Choroid plexus epithelial cell (primary cell): ENCODE data around the gene OGDH.

Experiments
- DNase-seq: peaks from one replicate; pipeline ENCODE4 v3.0.0-alpha.2; 2010; ENCODE audit warnings: low read depth
- H3K4me3 ChIP-seq: 2 replicates; pipeline ENCODE4 v1.5.1; 2011; ENCODE audit warnings: low read depth, mild to moderate bottlenecking, control low read depth, low read length, moderate library complexity
- CTCF ChIP-seq: conservative IDR thresholded peaks from 2 replicates; pipeline ENCODE4 v1.5.1; 2011; ENCODE audit warnings: low read depth, mild to moderate bottlenecking, control low read depth, inconsistent platforms, low read length, moderate library complexity

Gene OGDH

DNA sequence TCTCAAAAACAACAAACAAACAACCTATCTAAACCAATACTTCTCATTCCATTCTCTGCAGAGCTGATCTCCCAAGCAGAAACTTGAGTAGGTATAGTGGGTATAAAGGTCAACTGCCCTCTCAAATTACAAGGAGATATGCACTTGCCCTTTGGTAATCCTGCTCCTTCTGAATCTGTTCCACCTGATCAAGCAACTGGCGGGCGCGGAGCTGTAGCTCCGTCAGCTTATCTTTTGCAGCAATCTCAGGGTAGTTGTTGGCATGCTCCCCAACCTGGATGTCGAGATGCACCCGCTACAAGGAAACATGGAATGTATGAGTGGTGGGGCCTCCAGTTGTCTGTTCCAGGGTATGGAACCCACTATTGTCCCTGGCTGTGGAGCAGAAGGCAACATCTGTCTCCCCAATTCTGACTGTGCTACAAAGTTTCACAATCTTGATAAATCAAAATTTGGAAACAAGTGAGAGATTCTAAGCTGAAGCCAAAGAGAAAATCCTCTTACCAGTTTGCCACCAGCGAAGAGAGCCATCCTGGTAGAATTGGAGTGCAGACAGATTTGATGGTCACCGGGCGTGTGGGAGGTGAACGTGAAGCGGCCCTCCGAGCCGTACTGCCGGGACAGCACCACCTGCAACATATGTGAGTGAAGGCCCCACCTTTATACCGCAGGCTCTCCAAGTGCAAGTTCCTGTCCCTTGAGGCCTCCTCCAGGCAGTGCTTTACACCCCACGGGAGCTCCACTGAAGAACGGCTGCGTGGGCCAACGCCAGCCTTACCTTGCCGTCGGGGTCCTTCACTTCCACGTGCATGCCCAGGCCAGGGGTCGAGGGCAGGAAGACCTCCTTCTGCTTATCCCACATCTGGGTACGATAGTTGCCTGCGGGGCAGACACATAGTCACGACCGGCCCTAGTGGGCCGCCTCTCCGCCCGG lies 25.2 kb upstream of the OGDH start:
- DNase-seq: no peak
- no peak for TF ChIP-seq CTCF
- H3K4me3 ChIP-seq: peak overlapping the region; percentile 89

DNA sequence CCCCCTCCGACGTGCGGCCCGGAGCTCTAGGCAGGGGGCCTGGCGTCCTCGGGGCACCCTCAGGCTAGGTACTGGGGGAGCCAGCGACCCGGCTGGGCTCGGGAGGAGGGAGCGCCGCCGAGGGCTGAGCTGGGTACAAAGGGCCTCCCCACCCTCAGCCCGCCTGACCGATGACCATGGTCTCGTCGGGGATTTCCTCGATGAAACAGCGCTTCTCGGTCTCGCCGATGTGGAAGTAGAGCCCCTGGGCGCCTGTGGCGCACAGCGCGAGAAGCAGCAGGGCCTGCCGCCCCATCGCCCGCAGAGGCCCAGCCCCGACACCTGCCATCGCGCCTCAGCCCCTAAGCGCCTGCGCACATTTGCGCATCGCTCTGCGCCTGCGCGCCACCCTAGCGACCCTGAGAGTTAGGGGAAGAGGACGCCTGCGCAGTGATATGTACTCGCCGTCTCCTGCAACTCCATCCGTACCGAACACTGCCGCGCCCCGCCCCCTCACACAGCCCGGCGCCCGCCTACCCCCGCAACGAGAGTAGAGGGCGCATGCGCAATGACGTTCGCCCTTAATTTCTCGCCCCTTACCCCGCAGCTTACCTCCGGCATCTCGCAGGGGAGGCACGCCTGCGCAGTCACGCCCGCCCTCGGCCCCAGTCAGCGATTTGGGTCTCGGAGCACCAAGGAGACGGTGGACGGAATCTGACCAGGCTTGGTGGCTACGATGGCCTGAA lies 24.4 kb upstream of the OGDH start, which contains the start of gene TMED4:
Gene TMED4, minus strand, starts transcription at position 353 of the 725 bp plus-strand sequence. Its CDS starts 25 bp downstream, at position 328.
- TF ChIP-seq CTCF: no peak
- peak; percentile 99 for DNase-seq
- peak within 1 kb of the TSS; percentile 89 for H3K4me3 ChIP-seq

DNA sequence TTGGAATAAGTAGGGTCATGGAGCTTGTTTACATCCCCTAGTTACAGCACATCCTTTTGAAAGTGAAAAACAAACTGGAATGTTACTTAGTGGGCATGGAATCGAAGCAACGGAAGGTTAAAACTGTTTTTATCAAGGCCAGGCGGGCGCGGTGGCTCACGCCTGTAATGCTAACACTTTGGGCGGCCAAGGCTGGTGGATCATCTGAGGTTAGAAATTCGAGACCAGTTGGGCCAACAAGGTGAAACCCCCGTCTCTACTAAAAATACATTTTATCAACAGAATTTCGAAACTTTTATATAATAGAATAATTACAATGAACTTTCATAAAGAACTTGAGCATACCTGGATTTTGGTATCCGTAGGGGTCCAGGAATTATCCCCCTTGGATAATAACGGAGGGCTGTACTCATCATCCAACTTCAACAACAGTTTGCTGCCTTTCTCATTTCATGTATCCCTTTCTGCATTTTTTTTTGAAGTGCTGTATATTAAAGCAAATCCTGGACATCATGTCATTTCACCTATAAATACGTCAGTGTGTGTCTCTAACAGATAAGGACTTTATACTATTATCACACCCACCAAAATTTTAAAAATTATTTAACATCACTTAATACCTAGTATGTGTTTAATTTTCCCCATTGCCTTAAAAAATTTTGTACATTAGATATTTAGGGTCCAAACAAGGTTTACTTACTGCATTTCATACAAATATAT lies 23.1 kb upstream of the OGDH start:
- TF ChIP-seq CTCF: no peak
- DNase-seq: no peak
- peak overlapping the region; percentile 89 for H3K4me3 ChIP-seq

GRCh38 chr7:44587843-44588711 lies 18.4 kb upstream of the OGDH start:
- peak; percentile 65 for TF ChIP-seq CTCF
- peak; percentile 82 for DNase-seq
- H3K4me3 ChIP-seq: no peak overlapping the region

GRCh38 chr7:44590910-44591309 lies 15.5 kb upstream of the OGDH start:
- no peak for DNase-seq

More at GRCh38 chr7:44590910-44591309, 15.5 kb upstream of the OGDH start:
- TF ChIP-seq CTCF: no peak
- no peak overlapping the region for H3K4me3 ChIP-seq
